HG03064 (cell line): ENCODE data around the gene NSF.
"Not testable (repeated sequence)": the region's sequence is repeated elsewhere in the genome, so short reads cannot be mapped to it uniquely, and the experiment has no call there.

Source experiments
- ATAC-seq: cut with Tn5 transposase; IDR thresholded peaks from one replicate; pipeline ENCODE4 v1.9.1; 2021; ENCODE audit warnings: low read depth; ENCODE audit not compliant: unreplicated experiment

The NSF gene

GRCh38 chr17:46696522-46696921 lies 106.1 kb downstream of the NSF start:
- ATAC-seq = not testable (repeated sequence)

DNA sequence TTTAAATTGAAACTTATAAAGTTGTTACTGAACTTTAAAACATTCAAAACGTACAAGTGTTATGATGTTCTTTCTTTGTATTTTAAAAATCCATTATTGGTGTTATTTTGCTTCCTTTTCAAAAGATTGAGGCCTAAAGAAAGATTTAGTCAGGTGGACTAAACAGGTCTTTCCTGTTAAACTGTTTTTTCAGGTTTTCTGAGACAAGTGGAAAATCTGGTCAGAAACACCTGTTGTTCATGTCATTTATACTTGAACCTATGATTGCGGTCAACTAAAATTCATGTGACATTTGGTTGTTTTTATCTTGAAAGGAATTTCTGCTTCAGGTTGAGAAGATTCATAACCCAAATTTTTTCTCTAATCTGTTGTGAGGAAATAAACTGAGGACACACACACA lies 108.5 kb downstream of the NSF start:
- not testable (repeated sequence) for ATAC-seq

GRCh38 chr17:46717999-46718398 lies 127.5 kb downstream of the NSF start:
- ATAC-seq = no peak

DNA sequence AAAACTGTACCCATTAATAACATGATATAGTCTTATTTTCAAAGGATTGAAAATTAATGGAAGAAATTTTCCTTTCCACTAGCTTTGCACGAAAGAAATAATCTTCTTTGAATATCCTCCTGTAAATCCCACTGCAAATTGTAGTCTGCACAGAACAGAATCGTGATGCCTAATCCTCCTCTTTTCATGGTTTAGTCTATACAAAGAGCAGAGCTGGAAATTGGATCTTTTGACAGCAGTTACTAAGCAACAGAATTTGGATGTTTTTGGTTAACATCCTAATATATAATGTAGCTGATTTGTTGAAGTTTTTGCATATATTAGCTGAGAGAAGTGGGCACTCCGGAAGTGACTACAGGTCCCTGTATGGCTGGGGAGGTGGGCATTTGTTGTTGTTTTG lies 129.4 kb downstream of the NSF start:
- no peak for ATAC-seq

DNA sequence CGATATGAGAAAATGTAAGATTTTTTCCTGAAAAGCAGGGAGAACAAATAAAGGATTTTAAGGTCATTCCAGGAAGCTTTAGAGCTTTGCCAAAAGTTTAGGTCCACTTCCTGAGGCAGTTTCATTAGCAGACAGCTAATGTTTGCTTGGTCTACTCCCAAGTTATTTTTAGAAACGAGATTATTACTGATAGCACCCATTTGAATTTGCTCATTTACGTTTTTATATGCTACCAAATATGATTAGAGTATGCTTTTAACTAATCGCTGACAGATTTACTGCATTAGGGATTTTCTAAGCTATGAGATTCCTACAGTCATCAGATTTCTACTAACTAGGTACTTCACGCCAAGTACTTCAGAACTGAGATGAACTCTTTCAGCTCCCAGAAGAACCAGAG lies 129.9 kb downstream of the NSF start:
- ATAC-seq = no peak

DNA sequence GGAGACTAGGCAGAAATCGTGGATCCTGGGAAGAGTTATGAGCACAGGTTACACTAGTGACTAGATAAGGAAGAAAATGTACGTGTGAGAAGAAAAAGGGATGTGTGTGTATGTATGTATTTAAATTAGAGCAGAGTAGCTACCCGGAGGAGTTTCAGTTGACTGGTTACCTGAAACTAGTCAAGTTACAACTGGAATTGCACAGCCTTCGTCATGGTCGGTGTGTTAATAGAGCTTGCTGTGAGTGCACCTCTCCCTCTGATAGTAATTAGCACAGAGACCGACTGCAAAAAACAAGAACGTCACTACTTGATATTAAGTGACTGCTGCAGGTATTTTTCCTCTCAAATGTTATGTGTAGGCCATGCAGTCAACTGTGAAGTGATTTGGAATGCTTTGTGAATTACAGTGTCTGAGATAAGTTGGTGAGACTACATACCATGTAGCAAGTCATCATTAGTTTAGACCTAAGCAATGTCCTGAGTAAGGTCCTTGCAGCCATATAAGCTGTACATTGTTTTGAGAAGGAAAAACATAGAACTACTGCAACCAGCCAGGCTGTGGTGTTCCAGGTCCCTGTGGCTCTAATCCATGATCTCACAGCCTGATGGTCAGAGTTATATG lies 132.3 kb downstream of the NSF start:
- ATAC-seq = no peak

DNA sequence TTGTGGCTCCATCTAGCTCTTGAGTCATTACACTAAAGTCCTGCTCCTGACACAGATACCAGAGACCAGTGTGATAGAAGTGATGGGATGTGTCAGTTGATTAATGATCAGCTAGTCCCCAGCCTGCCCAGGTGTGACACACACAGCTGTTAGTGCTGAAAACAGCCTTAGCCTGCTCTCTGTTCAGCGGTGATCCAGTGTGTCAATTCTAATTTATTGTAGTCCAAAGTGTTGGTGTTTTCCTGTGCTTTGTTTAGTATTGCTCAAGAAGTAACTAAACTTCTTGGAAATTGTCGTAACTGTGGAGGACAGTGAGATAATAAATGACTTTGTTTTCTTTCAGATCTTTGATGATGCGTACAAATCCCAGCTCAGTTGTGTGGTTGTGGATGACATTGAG lies 135.7 kb downstream of the NSF start:
- ATAC-seq = no peak

GRCh38 chr17:46727572-46728348 lies 137.3 kb downstream of the NSF start:
- no peak for ATAC-seq

- no peak for ATAC-seq
Measured at GRCh38 chr17:46730026-46730425, 139.6 kb downstream of the NSF start.

DNA sequence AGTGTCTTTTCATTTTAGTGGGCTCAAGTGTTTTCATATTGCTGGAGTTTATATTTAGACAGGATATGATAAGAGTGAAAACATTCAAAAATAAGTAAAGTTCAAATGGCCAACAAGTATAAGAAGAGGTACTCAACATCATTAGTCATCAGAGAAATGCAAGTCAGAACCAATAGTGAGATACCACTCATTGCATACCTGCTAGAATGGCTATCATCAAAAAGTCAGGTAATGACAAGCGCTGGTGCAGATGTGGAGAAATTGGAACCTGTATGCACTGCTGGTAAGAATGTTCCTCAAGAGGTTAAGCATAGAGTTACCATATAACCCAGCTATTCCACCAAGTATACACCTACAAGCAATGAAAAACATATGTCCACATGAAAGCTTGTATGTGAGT lies 140.2 kb downstream of the NSF start:
- ATAC-seq = no peak

GRCh38 chr17:46732160-46732559 lies 141.7 kb downstream of the NSF start:
- ATAC-seq = no peak

GRCh38 chr17:46732754-46733398 lies 142.4 kb downstream of the NSF start:
- ATAC-seq = no peak

DNA sequence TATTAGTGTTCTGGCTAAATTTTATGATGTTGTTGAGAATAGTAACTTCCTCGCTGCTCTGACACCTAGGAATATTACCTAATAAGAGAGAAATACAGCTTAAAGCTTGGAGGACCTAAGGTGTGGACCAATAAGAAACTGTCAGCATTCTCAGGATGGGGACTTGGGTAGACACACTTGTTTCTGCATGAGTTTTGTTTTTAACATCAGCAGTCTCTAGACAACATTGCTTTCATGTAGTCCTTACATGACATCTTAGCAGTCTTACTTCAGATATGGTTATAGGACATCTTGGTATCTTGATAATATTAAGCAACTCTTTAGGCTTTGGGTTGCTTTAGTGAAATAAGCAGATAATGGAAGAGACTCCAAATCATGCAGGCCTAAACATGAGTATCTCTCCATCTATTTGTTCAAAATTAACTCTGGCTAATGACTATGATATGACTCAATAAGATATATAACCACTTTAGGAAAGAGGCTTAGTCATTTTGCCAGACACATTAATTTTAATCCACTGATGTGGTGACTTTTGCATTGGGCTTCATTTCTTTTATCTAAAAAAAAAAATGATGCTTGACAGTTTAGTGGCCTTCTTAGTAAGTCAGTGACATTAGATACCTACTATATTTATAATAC lies 143.5 kb downstream of the NSF start:
- ATAC-seq = no peak

DNA sequence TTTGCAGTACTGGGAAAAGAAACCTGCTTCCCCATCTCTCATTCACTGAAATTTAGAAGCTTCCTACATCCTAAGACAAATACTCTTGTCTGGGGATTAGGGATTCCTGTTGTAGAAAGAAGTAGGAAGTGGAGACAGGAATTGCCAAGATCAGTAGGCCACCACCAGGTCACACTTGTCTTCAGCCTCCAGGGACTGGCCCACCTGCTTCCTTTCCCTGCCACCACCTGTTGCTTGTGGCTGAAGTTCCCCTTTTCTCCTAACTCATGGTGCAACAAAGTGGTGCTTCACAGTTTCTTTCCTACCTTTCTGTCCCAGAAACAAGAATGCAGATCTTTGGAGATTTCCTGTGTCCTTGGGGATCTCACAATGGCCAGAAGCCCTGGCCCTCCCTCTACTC lies 145.6 kb downstream of the NSF start:
- no peak for ATAC-seq

- ATAC-seq = no peak
Measured at GRCh38 chr17:46737326-46737725, 146.9 kb downstream of the NSF start.

DNA sequence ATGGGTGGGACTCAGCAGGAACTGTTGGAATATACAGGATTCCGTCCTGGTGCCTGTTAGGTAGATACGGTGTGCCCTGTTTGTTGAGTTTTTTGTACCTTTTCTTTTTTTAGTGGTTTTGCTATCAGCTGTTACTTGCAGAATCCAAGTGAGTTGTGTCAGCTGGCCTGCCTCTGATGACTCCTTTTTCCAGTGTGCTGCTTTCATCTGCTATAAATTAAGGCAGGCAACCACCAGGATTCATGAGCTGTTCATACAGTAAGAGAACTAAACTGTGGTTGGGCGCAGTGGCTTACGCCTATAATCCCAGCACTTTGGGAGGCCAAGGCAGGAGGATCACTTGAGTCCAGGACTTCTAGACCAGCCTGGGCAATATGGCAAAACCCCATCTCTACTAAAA lies 148.1 kb downstream of the NSF start:
- ATAC-seq = no peak

DNA sequence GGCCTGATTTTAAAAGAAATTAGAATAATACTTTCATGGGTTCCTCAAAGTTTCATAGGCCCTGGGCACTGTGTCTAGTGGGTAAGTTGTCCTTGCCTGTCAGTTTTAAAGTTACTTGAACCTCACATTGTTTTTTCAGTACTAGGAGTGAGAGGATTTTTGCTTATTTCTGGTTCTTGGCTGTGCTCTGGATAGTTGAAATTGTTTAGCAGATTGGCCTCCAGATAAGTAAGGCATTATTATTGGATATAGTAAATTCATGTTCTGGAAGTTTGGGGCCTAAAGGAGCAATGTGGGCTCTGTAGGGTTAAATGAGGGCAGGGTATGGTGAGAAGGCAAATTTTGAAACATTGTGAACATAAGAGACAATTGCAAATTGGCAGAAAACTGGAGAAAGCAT lies 149.5 kb downstream of the NSF start:
- no peak for ATAC-seq

DNA sequence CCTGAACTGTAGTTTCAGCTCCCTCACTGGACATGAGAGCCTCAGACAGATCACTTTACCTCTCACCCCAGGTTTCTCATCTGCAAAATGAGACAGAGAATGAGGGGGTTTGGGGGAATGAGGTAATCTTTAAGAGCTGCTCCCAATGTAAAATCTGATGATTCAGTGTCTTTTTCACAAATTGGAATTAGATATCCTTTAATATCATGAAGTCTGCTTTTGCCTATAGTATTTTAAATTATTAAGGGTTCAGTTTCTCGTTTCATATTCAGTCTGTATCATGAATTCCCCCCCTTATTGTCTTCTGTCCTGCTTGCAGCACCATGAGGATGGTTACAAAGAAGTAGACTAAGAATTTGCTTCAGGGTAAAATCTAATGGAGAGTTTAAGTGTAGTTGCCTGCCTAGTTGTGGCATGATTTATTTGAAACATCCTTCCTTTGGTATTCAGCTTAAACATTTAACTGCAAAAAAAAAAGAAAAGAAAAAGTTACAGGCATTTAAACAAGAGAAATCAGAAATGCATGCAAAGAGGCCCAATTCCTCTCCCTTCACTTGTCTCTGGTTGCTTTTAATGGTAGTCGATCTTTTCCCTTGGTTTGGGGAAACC lies 150.8 kb downstream of the NSF start:
- ATAC-seq = no peak

DNA sequence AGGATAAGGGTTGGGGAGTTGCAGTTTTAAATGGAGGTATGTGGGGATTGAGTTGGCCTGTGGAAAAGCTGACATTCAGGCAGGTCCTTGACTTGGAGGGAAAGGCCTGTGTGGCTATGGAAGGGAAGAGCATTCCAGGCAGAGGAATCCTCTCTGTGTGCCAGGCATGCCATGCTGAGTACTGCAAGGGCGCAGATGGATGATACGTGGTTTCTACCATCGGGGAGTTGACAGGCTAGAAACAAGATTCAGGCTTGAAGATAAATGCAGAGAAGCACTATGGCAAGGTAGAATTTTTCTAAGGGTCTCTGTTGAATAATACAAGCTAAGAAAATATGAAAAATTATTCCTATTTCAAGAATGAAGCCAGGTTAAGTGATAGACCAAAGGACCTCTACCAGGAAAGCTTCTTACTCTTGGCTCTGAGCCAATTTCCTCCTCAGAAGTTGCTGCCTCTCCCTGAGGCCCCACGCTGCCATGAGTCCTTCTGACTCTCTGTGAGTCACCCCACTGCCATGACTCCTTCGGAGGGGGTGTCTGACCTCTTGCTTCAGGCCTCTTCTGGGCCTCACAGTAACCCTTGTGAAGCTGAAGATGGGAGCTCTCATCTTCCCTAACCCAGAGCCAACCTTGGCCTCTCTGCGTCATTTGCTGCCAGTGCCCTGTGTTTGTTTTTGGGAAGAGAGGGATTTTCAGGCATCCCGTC lies 152.2 kb downstream of the NSF start:
- ATAC-seq = no peak

GRCh38 chr17:46744441-46744840 lies 154.0 kb downstream of the NSF start:
- no peak for ATAC-seq
